Frontal cortex (tissue), 4 donors: ENCODE data around the gene NBAS. TPM values are rescaled to one million over a fixed set of nuclear protein-coding genes. Genes with fewer than 3 reads are reported as not detected.

Source experiments
- DNase-seq, 2 donors: peaks; one replicate each; pipeline ENCODE4 v3.0.0; 2012; ENCODE audit warnings: low spot score in 2 of 2
- FAIRE-seq: peaks from 2 replicates; lab custom pipeline; 2012; peaks lifted over from hg19 to GRCh38; lab: Jason Lieb, UNC
- total RNA-seq: library from RNA; depleted of rRNA; stranded (reverse); fragments of >200 nt; gene quantifications from one replicate; pipeline ENCODE4 v1.2.3, GENCODE V29; 2014
- donor health status: control.
- donor health status: control.
- donor health status: control.

The NBAS gene
- total RNA-seq, 1 donor from 2014 or later: 173 TPM

DNA sequence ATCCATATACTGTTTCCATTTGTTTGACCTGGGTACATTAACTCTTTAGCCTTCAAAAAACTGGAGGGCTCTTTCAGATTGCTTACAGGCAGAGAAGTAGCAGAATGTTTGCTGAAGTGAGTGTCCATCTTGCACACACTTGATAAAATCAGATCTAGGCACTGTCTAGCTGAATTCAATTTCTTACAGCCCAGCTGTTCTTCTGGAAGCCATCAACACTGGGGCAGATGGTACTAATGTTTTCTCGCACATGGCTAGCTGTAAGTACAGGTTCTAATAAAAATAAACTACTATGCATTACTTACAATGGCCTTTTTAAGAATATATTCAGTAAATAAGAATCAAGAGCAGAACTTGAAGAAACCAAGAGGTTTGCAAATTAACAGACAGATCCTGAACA, 175.9 kb downstream of the NBAS start:
- DNase-seq (no peak), FAIRE-seq (no peak)

DNA sequence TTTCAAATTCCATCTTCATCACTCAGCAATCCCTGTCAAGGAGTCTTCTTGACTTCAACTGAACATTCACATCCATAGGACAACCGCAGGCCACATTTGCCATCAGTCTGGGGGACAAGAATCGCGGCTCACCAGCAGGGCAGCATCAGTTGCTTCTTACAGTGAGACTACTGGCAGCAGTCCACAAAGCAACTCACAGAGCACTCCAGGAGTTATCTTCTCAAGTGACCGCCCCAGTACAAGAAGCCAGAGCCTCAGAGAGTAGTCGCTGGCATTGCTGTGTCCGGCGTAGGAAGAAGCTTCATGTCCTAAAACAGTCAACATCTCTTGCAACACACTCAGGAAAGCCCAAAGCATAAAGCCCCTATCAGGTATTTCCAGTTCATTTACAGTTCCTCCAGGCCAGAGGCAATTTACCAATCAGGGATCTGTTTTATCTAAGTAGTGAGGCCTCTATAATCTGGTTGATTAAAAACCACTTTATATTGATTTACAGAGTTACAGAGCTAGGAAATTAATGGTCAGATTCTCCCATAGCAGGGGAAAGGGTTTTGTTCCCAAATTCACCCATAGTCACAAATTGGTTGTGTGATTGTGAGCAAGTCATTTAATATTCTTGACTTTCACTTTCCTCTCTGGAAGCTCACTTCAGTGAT, 177.3 kb downstream of the NBAS start:
- DNase-seq (no peak), FAIRE-seq (no peak)

DNA sequence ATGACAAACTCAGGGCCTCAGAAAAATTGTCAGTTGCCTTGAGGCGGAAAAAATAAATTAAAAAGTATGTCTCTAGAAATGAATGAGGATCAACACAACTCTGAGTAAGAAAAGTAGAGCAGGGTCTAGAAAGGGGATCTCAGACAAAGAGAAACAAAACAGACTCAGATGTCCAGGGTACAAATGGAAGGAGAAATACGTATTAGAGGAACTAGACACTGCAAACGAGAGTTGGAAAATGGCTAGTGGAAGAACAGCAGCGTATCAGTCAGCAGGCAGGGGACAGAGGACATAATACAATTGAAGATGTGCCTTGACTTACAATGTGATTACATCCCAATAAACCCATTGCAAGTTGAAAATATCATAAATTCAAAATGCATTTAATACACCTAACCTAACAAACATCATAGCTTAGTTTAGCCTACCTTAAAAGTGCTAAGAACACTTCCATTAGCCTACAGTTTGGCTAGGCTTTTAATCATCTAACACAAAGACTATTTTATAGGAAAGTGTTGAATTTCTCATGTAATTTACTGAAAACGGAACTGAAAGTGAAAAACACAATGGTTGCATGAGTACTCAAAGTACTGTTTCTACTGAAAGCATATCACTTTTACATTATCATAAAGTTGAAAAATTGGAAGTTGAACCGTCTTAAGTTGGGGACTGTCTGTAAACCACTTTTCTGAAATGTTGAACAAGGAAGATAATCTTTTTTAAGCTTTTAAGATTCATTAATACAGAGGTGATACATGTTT, 182.8 kb downstream of the NBAS start:
- DNase-seq (no peak), FAIRE-seq (no peak)

GRCh38 chr2:15377202-15377601, 183.9 kb downstream of the NBAS start:
- FAIRE-seq (no peak), DNase-seq (no peak)

- DNase-seq (no peak), FAIRE-seq (no peak)
These were observed 189.1 kb downstream of the NBAS start for GRCh38 chr2:15372019-15372418.

DNA sequence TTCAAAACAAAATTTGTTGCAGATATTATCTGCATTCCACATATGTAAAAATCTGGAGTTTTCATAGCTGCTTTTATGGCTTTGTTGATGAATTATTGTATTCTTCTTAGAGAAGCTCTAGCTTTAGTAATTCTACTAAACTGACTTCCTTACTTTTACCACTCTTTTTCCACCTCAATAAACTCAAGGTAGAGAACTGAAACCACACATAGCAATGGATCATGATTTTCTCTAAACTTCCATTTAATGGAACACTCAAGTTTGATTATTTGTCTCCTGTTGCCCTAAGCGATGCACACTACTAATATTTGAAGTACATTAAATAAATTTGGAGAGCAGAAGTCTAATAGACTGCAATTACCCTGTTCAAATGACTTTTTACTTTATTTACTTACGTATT, 192.0 kb downstream of the NBAS start:
- no peak for FAIRE-seq
- no peak for DNase-seq

- DNase-seq (no peak), FAIRE-seq (no peak)
These were observed 193.4 kb downstream of the NBAS start for GRCh38 chr2:15367715-15368114.

DNA sequence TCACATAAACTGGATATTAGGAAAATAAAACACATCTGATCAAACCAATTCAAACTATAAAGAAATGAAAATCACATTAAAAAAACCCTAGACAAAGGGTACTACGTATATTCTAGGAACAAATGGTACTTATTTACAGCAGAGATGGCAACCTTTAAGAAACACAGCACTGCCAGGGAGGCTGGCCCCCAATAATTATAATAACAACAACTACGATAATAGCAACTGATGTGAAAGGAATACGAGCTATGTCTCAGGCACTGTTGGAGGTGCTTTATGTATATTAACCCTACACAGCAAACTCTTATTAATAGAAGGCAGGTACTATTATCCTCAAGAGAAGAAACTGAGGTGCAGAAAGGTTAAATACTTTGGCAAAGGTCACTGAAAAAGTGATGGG, 193.9 kb downstream of the NBAS start:
- no peak for DNase-seq
- no peak for FAIRE-seq

DNA sequence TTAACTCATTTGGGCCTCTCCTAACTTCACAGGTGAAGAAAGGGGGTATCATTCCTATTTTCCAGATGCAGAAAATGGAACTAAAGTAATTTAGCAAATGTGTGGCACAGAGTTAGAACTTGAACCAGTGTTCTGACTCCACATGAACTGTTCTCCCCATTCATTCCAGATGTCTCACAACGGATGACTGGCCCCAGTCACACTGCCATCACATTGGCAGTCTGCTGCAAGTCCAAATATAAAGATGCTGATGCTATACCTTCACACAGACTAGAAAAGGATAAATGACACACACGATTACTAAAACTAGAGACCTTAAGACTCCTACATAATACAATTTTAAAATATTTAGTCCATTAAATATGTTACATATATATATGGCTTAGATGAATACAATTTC, 195.7 kb downstream of the NBAS start:
- no peak for FAIRE-seq
- no peak for DNase-seq

DNA sequence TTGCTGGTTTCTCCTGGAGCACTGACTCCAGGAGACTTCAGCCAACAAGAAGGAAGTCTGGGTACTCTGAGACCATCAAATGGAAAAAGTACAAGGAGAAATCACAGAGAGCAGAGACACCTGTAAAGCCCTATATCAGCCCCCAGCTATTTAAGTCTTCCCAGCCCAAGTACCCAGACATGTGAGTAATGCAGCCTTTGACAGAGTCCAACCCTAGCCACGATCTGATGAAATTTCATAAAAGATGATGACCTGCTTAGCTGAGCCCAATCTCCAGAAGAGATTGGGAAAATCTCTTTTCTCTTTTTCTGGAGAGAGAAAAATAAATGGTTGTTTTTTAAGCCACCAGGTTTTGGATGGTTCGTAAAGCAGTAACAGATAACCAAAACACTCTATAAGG, 196.6 kb downstream of the NBAS start:
- DNase-seq (no peak), FAIRE-seq (no peak)

DNA sequence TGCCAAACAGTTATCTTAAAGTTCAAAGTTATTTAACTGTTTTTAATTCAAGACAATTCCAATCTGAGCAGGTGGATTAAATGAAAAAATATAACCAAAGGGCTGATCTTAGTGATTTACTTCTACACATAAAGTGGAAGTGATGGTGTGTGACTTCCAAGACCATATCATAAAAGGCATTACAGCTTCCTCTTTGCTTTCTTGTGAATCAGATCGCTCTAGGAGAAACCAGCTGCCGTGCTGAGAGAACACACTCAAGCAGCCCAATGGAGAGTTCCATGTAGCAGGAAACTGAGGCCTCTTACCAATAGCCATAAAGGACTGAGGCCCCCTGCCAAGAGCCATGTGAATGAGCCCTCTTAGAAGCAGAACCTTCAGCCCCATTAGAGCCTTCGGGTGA, 197.4 kb downstream of the NBAS start:
- DNase-seq (no peak), FAIRE-seq (no peak)

GRCh38 chr2:15363142-15363541, 198.0 kb downstream of the NBAS start:
- no peak for FAIRE-seq
- DNase-seq: no peak

- no peak for FAIRE-seq
These were observed 201.2 kb downstream of the NBAS start for GRCh38 chr2:15359716-15360531.

GRCh38 chr2:15357922-15358321, 203.2 kb downstream of the NBAS start:
- FAIRE-seq: no peak
- no peak for DNase-seq

More at GRCh38 chr2:15359716-15360531, 201.2 kb downstream of the NBAS start:
- no peak for DNase-seq

GRCh38 chr2:15357186-15357585, 203.9 kb downstream of the NBAS start:
- FAIRE-seq: no peak
- DNase-seq: no peak

- no peak for DNase-seq
- FAIRE-seq: no peak
These were observed 205.7 kb downstream of the NBAS start for GRCh38 chr2:15355386-15355785.

GRCh38 chr2:15354596-15355366, 206.4 kb downstream of the NBAS start:
- FAIRE-seq (no peak), DNase-seq (no peak)

DNA sequence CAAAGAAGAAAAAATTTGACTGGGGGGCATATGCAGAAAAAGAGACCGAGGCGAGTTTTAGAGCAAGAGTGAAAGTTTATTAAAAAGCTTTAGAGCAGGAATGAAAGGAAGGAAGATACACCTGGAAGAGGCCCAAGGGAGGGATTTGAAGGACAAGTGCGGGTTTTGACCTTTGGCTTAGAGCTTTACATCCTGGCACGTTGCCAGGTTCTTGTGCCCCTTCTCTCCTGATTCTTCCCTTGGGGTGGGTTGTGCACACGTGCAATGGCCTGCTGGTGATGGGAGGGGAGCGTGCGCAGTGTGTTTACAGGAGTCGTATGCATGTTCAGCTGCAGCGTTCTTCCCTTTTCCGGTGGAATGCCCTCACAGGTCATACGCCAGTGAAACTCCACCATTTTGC, 208.8 kb downstream of the NBAS start:
- FAIRE-seq (no peak), DNase-seq (no peak)

DNA sequence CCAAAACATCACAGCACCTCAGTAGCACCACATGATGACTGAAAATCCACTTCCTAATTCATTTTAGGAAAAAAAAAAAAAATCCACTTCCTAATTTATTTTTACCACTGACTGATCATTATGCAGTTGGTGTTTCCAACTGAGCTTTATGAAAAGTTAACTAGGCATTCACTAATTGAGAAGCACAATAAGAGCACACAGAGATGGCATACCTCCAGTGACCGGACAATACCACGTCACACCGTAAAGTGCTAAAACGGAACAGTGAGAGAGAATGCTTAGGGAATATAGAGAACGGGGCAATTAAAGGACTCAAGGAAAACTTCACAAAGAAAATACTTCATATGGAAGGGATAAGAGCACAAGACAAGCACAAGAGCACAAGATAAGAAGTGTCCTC, 212.5 kb downstream of the NBAS start:
- FAIRE-seq: no peak
- no peak for DNase-seq

- no peak for DNase-seq
- FAIRE-seq: no peak
These were observed 213.1 kb downstream of the NBAS start for GRCh38 chr2:15348045-15348444.
